H1 (cell line): ENCODE data around the gene SH3D19. TPM values are rescaled to one million over a fixed set of nuclear protein-coding genes. Genes with fewer than 3 reads are reported as not detected.

ENCODE experiments used
- CTCF ChIA-PET: fragments of 300-600 bp; sonication (Branson Sonifier 250); formaldehyde crosslinking; loops from one replicate; lab custom pipeline; 2021; ENCODE audit not compliant: partially characterized antibody; lab: Charles Lee
- POLR2A ChIA-PET: fragments of 300-600 bp; sonication (Branson Sonifier 250); formaldehyde crosslinking; loops from one replicate; lab custom pipeline; 2021; ENCODE audit warnings: inconsistent platforms; ENCODE audit not compliant: partially characterized antibody; lab: Charles Lee
- DNase-seq, 2 experiments: peaks; one replicate each; pipeline versions ENCODE4 v3.0.0 to v3.0.0-alpha.2; 2010 to 2022; ENCODE audit warnings: low spot score in 2 of 2, low read depth in 1 of 2, mixed read lengths in 1 of 2
- FAIRE-seq: peaks from 2 replicates; lab custom pipeline; 2011; peaks lifted over from hg19 to GRCh38; lab: Jason Lieb, UNC
- H2AFZ ChIP-seq: 2 replicates; pipeline ENCODE4 v1.8.1; 2012; ENCODE audit warnings: low read length, inconsistent platforms
- H2AK5ac ChIP-seq: 2 replicates; pipeline ENCODE4 v1.6.1; 2013; ENCODE audit warnings: low read depth, low read length
- H2BK120ac ChIP-seq: replicated peaks from 2 replicates; pipeline ENCODE3; 2013; ENCODE audit warnings: low read depth, low read length, inconsistent platforms
- H2BK12ac ChIP-seq: 2 replicates; pipeline ENCODE4 v1.6.1; 2013; ENCODE audit warnings: low read depth, low read length
- H2BK15ac ChIP-seq: 2 replicates; pipeline ENCODE4 v1.6.1; 2013; ENCODE audit warnings: low read length
- H2BK20ac ChIP-seq: 2 replicates; pipeline ENCODE4 v1.6.1; 2013; ENCODE audit warnings: low read length
- H2BK5ac ChIP-seq: 2 replicates; pipeline ENCODE4 v1.6.1; 2013; ENCODE audit warnings: low read depth, low read length
- H3K14ac ChIP-seq: 2 replicates; pipeline ENCODE4 v1.6.1; 2013; ENCODE audit warnings: inconsistent platforms; ENCODE audit not compliant: insufficient read length
- H3K18ac ChIP-seq: 2 replicates; pipeline ENCODE4 v1.6.1; 2013; ENCODE audit warnings: low read length; ENCODE audit errors: extremely low read depth
- H3K23ac ChIP-seq: 2 replicates; pipeline ENCODE4 v1.6.1; 2013; ENCODE audit warnings: inconsistent platforms; ENCODE audit not compliant: insufficient read length
- H3K23me2 ChIP-seq: 2 replicates; pipeline ENCODE4 v1.6.1; 2013; ENCODE audit warnings: low read depth, low read length
- H3K27ac ChIP-seq: 2 replicates; pipeline ENCODE4 v1.6.1; 2011; ENCODE audit warnings: low read depth, low read length, inconsistent platforms
- H3K27me3 ChIP-seq, 4 experiments: replicated peaks in 1 of 4; 1 replicate in 1 of 4; 2 replicates in 3 of 4; pipeline versions ENCODE4 v1.6.1 to v1.8.1; 2011 to 2013; ENCODE audit warnings: low read length in 3 of 4, mild to moderate bottlenecking in 3 of 4, inconsistent platforms in 2 of 4, mixed read lengths in 2 of 4, moderate library complexity in 1 of 4; ENCODE audit not compliant: control insufficient read depth in 3 of 4, insufficient read depth in 3 of 4; ENCODE audit errors: extremely low read depth in 1 of 4
- H3K36me3 ChIP-seq, 4 experiments: 2 replicates each; pipeline versions ENCODE4 v1.6.1 to v1.8.1; 2011 to 2013; ENCODE audit warnings: mild to moderate bottlenecking in 4 of 4, low read length in 3 of 4, moderate library complexity in 2 of 4, control low read depth in 1 of 4, inconsistent platforms in 1 of 4; ENCODE audit not compliant: insufficient read depth in 4 of 4, control insufficient read depth in 2 of 4
- H3K4ac ChIP-seq: replicated peaks from 2 replicates; pipeline ENCODE3; 2013; ENCODE audit warnings: low read length, low read depth, mixed read lengths, inconsistent platforms; ENCODE audit not compliant: insufficient read length
- H3K4me1 ChIP-seq, 4 experiments: replicated peaks in 1 of 4; 1 replicate in 1 of 4; 2 replicates in 3 of 4; pipeline versions ENCODE4 v1.6.1 to v1.8.1; 2011 to 2013; ENCODE audit warnings: low read length in 3 of 4, inconsistent platforms in 2 of 4, mixed read lengths in 1 of 4; ENCODE audit not compliant: insufficient read depth in 4 of 4, control insufficient read depth in 3 of 4
- H3K4me2 ChIP-seq, 2 experiments: 2 replicates each; pipeline versions ENCODE4 v1.6.1 to v1.8.1; 2011 to 2013; ENCODE audit warnings: low read depth in 2 of 2, low read length in 2 of 2, control low read depth in 1 of 2, inconsistent platforms in 1 of 2, mild to moderate bottlenecking in 1 of 2; ENCODE audit not compliant: insufficient read depth in 1 of 2
- H3K4me3 ChIP-seq, 4 experiments: fragments of 200-600, 300-600 bp in 1 of 4; sonication (generic), shearing (Covaris generic), sonication (Bioruptor Twin) in 1 of 4; 2 replicates each; pipeline versions ENCODE4 v1.5.1 to v1.8.1; 2011 to 2016; ENCODE audit warnings: low read length in 4 of 4, low read depth in 3 of 4, control low read depth in 2 of 4, inconsistent platforms in 2 of 4, mild to moderate bottlenecking in 2 of 4, mixed read lengths in 1 of 4, moderate library complexity in 1 of 4; ENCODE audit not compliant: insufficient read depth in 2 of 4; ENCODE audit errors: extremely low read depth in 1 of 4
- H3K56ac ChIP-seq: replicated peaks from 2 replicates; pipeline ENCODE3; 2013; ENCODE audit warnings: low read depth, mild to moderate bottlenecking, mixed read lengths, low read length, inconsistent platforms; ENCODE audit not compliant: insufficient read length
- H3K79me1 ChIP-seq: 2 replicates; pipeline ENCODE4 v1.6.1; 2013; ENCODE audit warnings: low read depth, low read length, control low read depth
- H3K79me2 ChIP-seq, 2 experiments: 2 replicates each; pipeline versions ENCODE4 v1.6.1 to v1.8.1; 2012 to 2013; ENCODE audit warnings: low read length in 2 of 2, mild to moderate bottlenecking in 2 of 2, inconsistent platforms in 1 of 2; ENCODE audit not compliant: insufficient read depth in 2 of 2, control insufficient read depth in 1 of 2
- H3K9ac ChIP-seq, 4 experiments: replicated peaks in 1 of 4; 1 replicate in 1 of 4; 2 replicates in 3 of 4; pipeline versions ENCODE4 v1.6.1 to v1.8.1; 2011 to 2013; ENCODE audit warnings: low read depth in 3 of 4, low read length in 3 of 4, control low read depth in 2 of 4, mild to moderate bottlenecking in 2 of 4, moderate library complexity in 2 of 4, inconsistent platforms in 1 of 4; ENCODE audit errors: extremely low read depth in 1 of 4
- H3K9me3 ChIP-seq, 2 experiments: 2 replicates each; pipeline versions ENCODE4 v1.6.1 to v1.8.1; 2012 to 2013; ENCODE audit warnings: mild to moderate bottlenecking in 2 of 2, moderate library complexity in 2 of 2, control low read depth in 1 of 2, inconsistent platforms in 1 of 2, low read depth in 1 of 2, low read length in 1 of 2, mixed read lengths in 1 of 2; ENCODE audit not compliant: insufficient read depth in 2 of 2
- H4K20me1 ChIP-seq, 2 experiments: replicated peaks in 1 of 2; 2 replicates each; pipeline versions ENCODE3 to v1.8.1; 2011 to 2013; ENCODE audit warnings: inconsistent platforms in 2 of 2, low read length in 2 of 2, mild to moderate bottlenecking in 1 of 2; ENCODE audit not compliant: insufficient read depth in 2 of 2, control insufficient read depth in 1 of 2
- H4K5ac ChIP-seq: 2 replicates; pipeline ENCODE4 v1.6.1; 2013; ENCODE audit warnings: low read length, low read depth, mixed read lengths, inconsistent platforms; ENCODE audit not compliant: insufficient read length
- H4K8ac ChIP-seq: 2 replicates; pipeline ENCODE4 v1.8.0; 2013; ENCODE audit warnings: mild to moderate bottlenecking, moderate library complexity, low read length, inconsistent platforms; ENCODE audit not compliant: insufficient read depth; ENCODE audit errors: extremely low read depth
- H4K91ac ChIP-seq: replicated peaks from 2 replicates; pipeline ENCODE3; 2013; ENCODE audit warnings: low read length, mixed read lengths, inconsistent platforms; ENCODE audit not compliant: insufficient read length
- CTBP2 ChIP-seq: IDR thresholded peaks from 2 replicates; pipeline ENCODE4 v1.7.0; 2011; ENCODE audit warnings: borderline replicate concordance, mild to moderate bottlenecking, moderate library complexity, mixed read lengths, low read length; ENCODE audit not compliant: insufficient read depth, insufficient read length
- MAX ChIP-seq: IDR thresholded peaks from 2 replicates; pipeline ENCODE4 v1.6.1; 2012; ENCODE audit warnings: inconsistent platforms
- RBBP5 ChIP-seq: IDR thresholded peaks from 2 replicates; pipeline ENCODE4 v1.7.1; 2012; ENCODE audit warnings: low read depth, mild to moderate bottlenecking, inconsistent platforms, low read length, moderate library complexity, borderline replicate concordance
- SP4 ChIP-seq: IDR thresholded peaks from 2 replicates; pipeline ENCODE4 v1.6.1; 2012; ENCODE audit warnings: low read length, inconsistent platforms
- TAF1 ChIP-seq: IDR thresholded peaks from 2 replicates; pipeline ENCODE4 v1.6.1; 2011; ENCODE audit warnings: mild to moderate bottlenecking, low read depth, low read length
- TEAD4 ChIP-seq: IDR thresholded peaks from 2 replicates; pipeline ENCODE4 v1.6.1; 2012; ENCODE audit warnings: low read depth, low read length, inconsistent platforms, mixed read lengths
- WGBS, 2 experiments: shearing (Covaris generic) in 1 of 2; methylation state at CpG; one replicate each; pipeline versions ENCODE4 v1.1.6 to v1.1.7; 2013 to 2015; ENCODE audit warnings: low lambda C conversion rate in 2 of 2, mixed read lengths in 2 of 2, inconsistent platforms in 1 of 2, low coverage in 1 of 2, missing lambda C conversion rate in 1 of 2; ENCODE audit not compliant: insufficient replicate concordance in 2 of 2, insufficient coverage in 1 of 2, insufficient read length in 1 of 2; ENCODE audit errors: extremely low coverage in 1 of 2, missing lambda C conversion rate in 1 of 2; 5-methylcytosine and 5-hydroxymethylcytosine counted together
- polyA plus RNA-seq, 7 experiments: library from polyadenylated mRNA; depleted of rRNA in 3 of 7; stranded (reverse) in 5 of 7; unstranded in 2 of 7; fragments of >200 nt in 5 of 7; fragments of 200-250 nt in 2 of 7; gene quantifications; 1 replicate in 5 of 7; 2 replicates in 1 of 7; 4 replicates in 1 of 7; pipeline versions ENCODE4 v1.2.1 to v1.2.3, GENCODE V29; 2011 to 2013; ENCODE audit warnings: missing spikeins in 2 of 7, mixed read lengths in 2 of 7
- total RNA-seq: library from RNA; stranded (reverse); fragmentation: NEBNext Ultra II Directional; extraction: Animal tissue kit (Norgen Biotek cat#: 25700); gene quantifications from 2 replicates; pipeline ENCODE4 v1.2.1, GENCODE V29; 2021

The SH3D19 gene
- total and polyA plus RNA-seq, 2 of the 8 experiments (the other 6 are each of a cell fraction or from before 2014, with no cell fraction given): 11.7 to 51.3 TPM

- H2BK12ac ChIP-seq: no peak overlapping the region
- no peaks in the 10 kb centered on the region for H3K36me3 ChIP-seq
- H3K23ac ChIP-seq: no peak overlapping the region
- 85% methylated on average over 3 of the region's 3 CpGs; no CpG with 5 or more reads in 1 of the 2 experiments for WGBS, 2 experiments
- H3K79me2 ChIP-seq: no peaks in the 10 kb centered on the region
- H3K4ac ChIP-seq: no peak overlapping the region
- 0 out of 7 replicates have a peak, but pooled peaks cover 0 to under 1% (median under 1%) of the 10 kb centered on the region in 4 experiments for H3K4me1 ChIP-seq
- H2BK5ac ChIP-seq: no peak overlapping the region
- H3K4me2 ChIP-seq: no peak overlapping the region
- no peaks in the 10 kb centered on the region for H4K20me1 ChIP-seq
- no peak overlapping the region for H3K4me3 ChIP-seq
- H3K27ac ChIP-seq: no peak overlapping the region
- H3K9ac ChIP-seq: no peak overlapping the region
- no peak overlapping the region for H4K8ac ChIP-seq
- H3K9me3 ChIP-seq: no peaks in the 10 kb centered on the region
- H3K79me1 ChIP-seq: no peaks in the 10 kb centered on the region
- H3K27me3 ChIP-seq: no peaks in the 10 kb centered on the region
- H3K18ac ChIP-seq: no peak overlapping the region
- H3K14ac ChIP-seq: no peak overlapping the region
- no peak overlapping the region for H2AK5ac ChIP-seq
- H2BK120ac ChIP-seq: no peak overlapping the region
- H3K23me2 ChIP-seq: no peaks in the 10 kb centered on the region
- no peak overlapping the region for H3K56ac ChIP-seq
- DNase-seq: no peak
- H2AFZ ChIP-seq: no peak overlapping the region
- H2BK15ac ChIP-seq: no peak overlapping the region
- no peak overlapping the region for H4K91ac ChIP-seq
- TF ChIP-seq CTBP2: no peak
- no peak for TF ChIP-seq SP4
- TF ChIP-seq MAX: no peak
- no peak for TF ChIP-seq TEAD4
- TF ChIP-seq TAF1: no peak
- TF ChIP-seq RBBP5: no peak
- TF ChIP-seq, all 59 proteins: peak for 0
- H4K5ac ChIP-seq: no peak overlapping the region
- ChIA-PET POLR2A (interaction anchor here (1.2 kb wide), 1 partner anchor 8 kb away, joined by 3 read pairs; no protein-coding TSS in a partner anchor), CTCF (no interaction called here)
- no peak for FAIRE-seq
- no peak overlapping the region for H2BK20ac ChIP-seq
These were observed 232.9 kb downstream of the SH3D19 start for GRCh38 chr4:151092488-151092887.
